ENCODE data around the gene ITGA4.

GRCh38 chr2:181408861-181409260, 48.3 kb upstream of the ITGA4 start:
- TF ChIP-seq CTCF (IDR thresholded peaks at IDR 0.05), result no peak
- no peak for TF ChIP-seq POLR2A (IDR thresholded peaks at IDR 0.05)

All from ovary (tissue), 3 donors.